Muscle of back (tissue), 11 donors: ENCODE data around the gene KCNK18. TPM values are rescaled to one million over a fixed set of nuclear protein-coding genes. Genes with fewer than 3 reads are reported as not detected.
"Not testable (repeated sequence)": the region's sequence is repeated elsewhere in the genome, so short reads cannot be mapped to it uniquely, and the experiment has no call there.

Experiments used
- DNase-seq, 3 donors: peaks; one replicate each; pipeline versions ENCODE4 v3.0.0 to v3.0.0-alpha.2; 2013
- polyA plus RNA-seq, 10 donors: library from polyadenylated mRNA; unstranded; fragments of 120-200 nt; gene quantifications; one replicate each; pipeline ENCODE4 v1.2.1, GENCODE V29; 2013; ENCODE audit not compliant: insufficient read length in 10 of 10

KCNK18 gene
- polyA plus RNA-seq, 10 donors: not detected

GRCh38 chr10:117170244-117170643, 27.0 kb upstream of the KCNK18 start:
- no peak for DNase-seq

- peak; percentile 59 to 85 (median 76) for DNase-seq
These were observed 22.7 kb upstream of the KCNK18 start for GRCh38 chr10:117174439-117175214.

- no peak for DNase-seq
These were observed 21.9 kb upstream of the KCNK18 start for GRCh38 chr10:117175215-117175900.

GRCh38 chr10:117175901-117176534, 21.3 kb upstream of the KCNK18 start:
- peak; percentile 47 to 84 (median 78) for DNase-seq

GRCh38 chr10:117178190-117178589, 19.1 kb upstream of the KCNK18 start:
- no peak for DNase-seq

- no peak for DNase-seq
These were observed 13.0 kb upstream of the KCNK18 start for GRCh38 chr10:117184296-117184695.

- DNase-seq: no peak
These were observed 12.5 kb upstream of the KCNK18 start for GRCh38 chr10:117184821-117185220.

- not testable (repeated sequence) for DNase-seq
These were observed 11.5 kb upstream of the KCNK18 start for GRCh38 chr10:117185817-117186216.

GRCh38 chr10:117186832-117187615, 10.3 kb upstream of the KCNK18 start:
- no peak for DNase-seq

GRCh38 chr10:117188371-117188770, 8.9 kb upstream of the KCNK18 start:
- DNase-seq: no peak

GRCh38 chr10:117189557-117189956, 7.7 kb upstream of the KCNK18 start:
- DNase-seq: no peak

- DNase-seq: no peak
These were observed 799 bp downstream of the KCNK18 start for GRCh38 chr10:117198088-117198487.

- no peak for DNase-seq
These were observed 4.5 kb downstream of the KCNK18 start for GRCh38 chr10:117201826-117202225.

GRCh38 chr10:117204316-117204715, 7.0 kb downstream of the KCNK18 start:
- no peak for DNase-seq

GRCh38 chr10:117212176-117212575, 14.9 kb downstream of the KCNK18 start:
- no peak for DNase-seq

GRCh38 chr10:117214401-117214800, 17.1 kb downstream of the KCNK18 start:
- DNase-seq: no peak

GRCh38 chr10:117215079-117215478, 17.8 kb downstream of the KCNK18 start:
- DNase-seq: no peak

GRCh38 chr10:117216028-117216427, 18.7 kb downstream of the KCNK18 start:
- no peak for DNase-seq

GRCh38 chr10:117216611-117217195, 19.4 kb downstream of the KCNK18 start:
- DNase-seq: peak; percentile 46 to 88 (median 83)

GRCh38 chr10:117217196-117217761, 20.0 kb downstream of the KCNK18 start:
- peak in 2 of 3 donors; percentile 10 to 34 for DNase-seq

GRCh38 chr10:117218654-117219053, 21.4 kb downstream of the KCNK18 start:
- DNase-seq: no peak
